Measurements from ENCODE around the gene HSD17B12.

DNA sequence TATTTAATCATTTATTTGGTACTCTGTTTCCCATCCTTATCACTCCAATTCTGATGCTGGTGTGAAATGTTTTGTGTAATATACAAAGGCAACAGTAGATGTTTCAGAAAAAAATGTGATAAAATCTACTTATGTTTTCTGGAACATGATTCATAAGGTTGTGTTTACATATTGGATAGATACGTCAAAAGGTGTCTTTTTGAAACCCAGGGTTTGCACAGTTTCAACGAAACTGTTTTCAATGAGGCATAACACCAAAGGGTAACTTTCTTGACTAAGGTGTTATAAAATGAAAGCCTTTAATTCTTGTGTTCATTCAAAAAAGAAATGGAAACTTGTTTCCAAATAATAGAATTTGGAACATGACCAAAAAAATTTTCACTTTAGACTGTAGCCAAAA is 33.8 kb upstream of the HSD17B12 start:
- TF ChIP-seq, protein P1, sequence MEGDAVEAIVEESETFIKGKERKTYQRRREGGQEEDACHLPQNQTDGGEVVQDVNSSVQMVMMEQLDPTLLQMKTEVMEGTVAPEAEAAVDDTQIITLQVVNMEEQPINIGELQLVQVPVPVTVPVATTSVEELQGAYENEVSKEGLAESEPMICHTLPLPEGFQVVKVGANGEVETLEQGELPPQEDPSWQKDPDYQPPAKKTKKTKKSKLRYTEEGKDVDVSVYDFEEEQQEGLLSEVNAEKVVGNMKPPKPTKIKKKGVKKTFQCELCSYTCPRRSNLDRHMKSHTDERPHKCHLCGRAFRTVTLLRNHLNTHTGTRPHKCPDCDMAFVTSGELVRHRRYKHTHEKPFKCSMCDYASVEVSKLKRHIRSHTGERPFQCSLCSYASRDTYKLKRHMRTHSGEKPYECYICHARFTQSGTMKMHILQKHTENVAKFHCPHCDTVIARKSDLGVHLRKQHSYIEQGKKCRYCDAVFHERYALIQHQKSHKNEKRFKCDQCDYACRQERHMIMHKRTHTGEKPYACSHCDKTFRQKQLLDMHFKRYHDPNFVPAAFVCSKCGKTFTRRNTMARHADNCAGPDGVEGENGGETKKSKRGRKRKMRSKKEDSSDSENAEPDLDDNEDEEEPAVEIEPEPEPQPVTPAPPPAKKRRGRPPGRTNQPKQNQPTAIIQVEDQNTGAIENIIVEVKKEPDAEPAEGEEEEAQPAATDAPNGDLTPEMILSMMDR (IDR thresholded peaks at IDR 0.05) = no peak
- TF ChIP-seq POLR2A (IDR thresholded peaks at IDR 0.05) (no peak), POLR2AphosphoS5 (IDR thresholded peaks at IDR 0.05) (no peak), EP300 (IDR thresholded peaks at IDR 0.05) (no peak)
